HepG2 (cell line): ENCODE measurements around the gene GADD45GIP1. TPM values are rescaled to one million over a fixed set of nuclear protein-coding genes. Genes with fewer than 3 reads are reported as not detected.

Experiments
- BRCA1 ChIP-seq: sonication (generic); formaldehyde crosslinking; IDR thresholded peaks from 2 replicates; pipeline ENCODE4 v1.4.0; 2020; ENCODE audit warnings: missing genetic modification reagents
- EP300 ChIP-seq, 3 experiments: sonication (generic) in 1 of 3; formaldehyde crosslinking in 1 of 3; IDR thresholded peaks; 2 replicates each; pipeline versions ENCODE4 v1.5.1 to v1.6.1; 2011 to 2020; ENCODE audit warnings: low read depth in 2 of 3, low read length in 2 of 3, borderline replicate concordance in 1 of 3, improper control_type of control experiment in 1 of 3, mild to moderate bottlenecking in 1 of 3, missing genetic modification reagents in 1 of 3, moderate library complexity in 1 of 3
- FOXK1 ChIP-seq: sonication (generic); formaldehyde crosslinking; IDR thresholded peaks from 2 replicates; pipeline ENCODE4 v1.4.0; 2020; ENCODE audit warnings: low read depth, missing genetic modification reagents, borderline replicate concordance
- HIC2 ChIP-seq: sonication (generic); formaldehyde crosslinking; IDR thresholded peaks from 2 replicates; pipeline ENCODE4 v1.9.0; 2022; ENCODE audit warnings: low read depth, missing genetic modification reagents
- JUNB ChIP-seq: sonication (generic); formaldehyde crosslinking; IDR thresholded peaks from 2 replicates; pipeline ENCODE4 v1.8.0; 2022; ENCODE audit warnings: missing genetic modification reagents, mild to moderate bottlenecking, borderline replicate concordance
- MAF1 ChIP-seq: sonication (generic); formaldehyde crosslinking; IDR thresholded peaks from 2 replicates; pipeline ENCODE4 v1.5.0; 2020; ENCODE audit warnings: missing genetic modification reagents, borderline replicate concordance
- MBD4 ChIP-seq: IDR thresholded peaks from 2 replicates; pipeline ENCODE4 v1.6.1; 2012; ENCODE audit warnings: low read length, inconsistent platforms, borderline replicate concordance
- MIER3 ChIP-seq: IDR thresholded peaks from 2 replicates; pipeline ENCODE4 v1.6.1; 2016; ENCODE audit warnings: missing compliant biosample characterization, borderline replicate concordance
- NFE2L1 ChIP-seq: sonication (generic); formaldehyde crosslinking; IDR thresholded peaks from 2 replicates; pipeline ENCODE4 v1.4.0; 2020; ENCODE audit warnings: missing genetic modification reagents, mild to moderate bottlenecking, borderline replicate concordance
- NRL ChIP-seq: sonication (generic); formaldehyde crosslinking; IDR thresholded peaks from 2 replicates; pipeline ENCODE4 v1.5.0; 2020; ENCODE audit warnings: missing genetic modification reagents, mild to moderate bottlenecking, moderate library complexity, borderline replicate concordance
- RBM39 ChIP-seq: fragments of 200-400 bp; formaldehyde crosslinking; IDR thresholded peaks from one replicate; pipeline ENCODE4 v1.6.1; 2018; ENCODE audit warnings: antibody characterized with exemption, mild to moderate bottlenecking, low read depth, low read length; ENCODE audit not compliant: poor library complexity, severe bottlenecking
- SNAPC2 ChIP-seq: sonication (generic); formaldehyde crosslinking; IDR thresholded peaks from 2 replicates; pipeline ENCODE4 v1.8.1; 2022; ENCODE audit warnings: mild to moderate bottlenecking, missing genetic modification reagents
- TCF7L2 ChIP-seq: IDR thresholded peaks from 2 replicates; pipeline ENCODE4 v1.6.1; 2011; ENCODE audit warnings: mild to moderate bottlenecking, low read depth, low read length, moderate library complexity
- ZMYM4 ChIP-seq: sonication (generic); formaldehyde crosslinking; IDR thresholded peaks from 2 replicates; pipeline ENCODE4 v1.8.1; 2023; ENCODE audit warnings: mild to moderate bottlenecking, missing genetic modification reagents
- ZNF121 ChIP-seq: sonication (generic); formaldehyde crosslinking; IDR thresholded peaks from 2 replicates; pipeline ENCODE4 v1.5.0; 2020; ENCODE audit warnings: mild to moderate bottlenecking, missing genetic modification reagents
- ZNF577 ChIP-seq: sonication (generic); formaldehyde crosslinking; IDR thresholded peaks from 2 replicates; pipeline ENCODE4 v1.4.0; 2020; ENCODE audit warnings: mild to moderate bottlenecking, low read depth, missing genetic modification reagents, borderline replicate concordance
- ZNF713 ChIP-seq: sonication (generic); formaldehyde crosslinking; IDR thresholded peaks from 2 replicates; pipeline ENCODE4 v1.4.0; 2020; ENCODE audit warnings: mild to moderate bottlenecking, missing genetic modification reagents
- ZNF776 ChIP-seq: sonication (generic); formaldehyde crosslinking; IDR thresholded peaks from 2 replicates; pipeline ENCODE4 v1.4.0; 2020; ENCODE audit warnings: mild to moderate bottlenecking, missing genetic modification reagents
- polyA plus RNA-seq, 8 experiments: library from polyadenylated mRNA; depleted of rRNA in 3 of 8; stranded (reverse) in 7 of 8; unstranded in 1 of 8; fragments of >200 nt; fragmentation: Illumina TruSeq in 4 of 8; extraction: Trizol in 4 of 8; gene quantifications; 2 replicates each; pipeline versions ENCODE4 v1.2.1 to v1.2.3, GENCODE V29; 2011 to 2016; ENCODE audit warnings: low read depth in 4 of 8, missing spikeins in 1 of 8, mixed read lengths in 1 of 8; ENCODE audit not compliant: insufficient read depth in 1 of 8
- total RNA-seq, 5 experiments: library from RNA; depleted of rRNA; stranded (reverse); fragments of >200 nt; fragmentation: Illumina TruSeq; extraction: Trizol; gene quantifications; 2 replicates each; pipeline ENCODE4 v1.2.3, GENCODE V29; 2016; ENCODE audit warnings: low read depth in 1 of 5
- TF ChIP-seq, protein P1 (sequence below): sonication (generic); formaldehyde crosslinking; IDR thresholded peaks from 2 replicates; pipeline ENCODE4 v1.8.0; 2022; ENCODE audit warnings: missing genetic modification reagents, mild to moderate bottlenecking, borderline replicate concordance
- TF ChIP-seq, protein P2 (sequence below): sonication (generic); formaldehyde crosslinking; IDR thresholded peaks from 2 replicates; pipeline ENCODE4 v1.4.0; 2020; ENCODE audit warnings: low read depth, mild to moderate bottlenecking, missing genetic modification reagents
- TF ChIP-seq, protein P3 (sequence below): conservative IDR thresholded peaks from 2 replicates; pipeline ENCODE4 v1.6.1; 2018; ENCODE audit warnings: missing genetic modification reagents

Gene GADD45GIP1
- total and polyA plus RNA-seq, 2 of the 13 experiments (the other 11 are each of a cell fraction or from before 2014, with no cell fraction given), result 24.6 to 30.7 TPM

- TF ChIP-seq ZNF776 (no peak), SNAPC2 (CRISPR knock-in tag) (no peak), EP300 (IDR thresholded peaks at IDR 0.05; ENCODE audit: low read depth in 2 of 2, low read length in 2 of 2) (0 out of 4 replicates have a peak, but pooled peaks of 1 of the 2 experiments have one; percentile 32), EP300 (CRISPR knock-in tag; IDR thresholded peaks at IDR 0.05; ENCODE audit: borderline replicate concordance) (no peak), ZNF713 (CRISPR knock-in tag) (peak; percentile 69; the same call in 1 of the 2 replicates), ZNF121 (CRISPR knock-in tag) (no peak), FOXK1 (CRISPR knock-in tag) (peak; percentile 58; the same call in 1 of the 2 replicates), TCF7L2 (no peak), HIC2 (CRISPR knock-in tag) (no peak), NFE2L1 (CRISPR knock-in tag) (no peak), JUNB (peak; percentile 74), ZNF577 (CRISPR knock-in tag) (no peak), RBM39 (no peak), ZMYM4 (CRISPR knock-in tag) (no peak), NRL (0 out of 2 replicates have a peak, but pooled peaks have one; percentile 63), BRCA1 (CRISPR knock-in tag) (no peak), MAF1 (CRISPR knock-in tag) (no peak), MIER3 (no peak), MBD4 (no peak)
- TF ChIP-seq, protein P1, sequence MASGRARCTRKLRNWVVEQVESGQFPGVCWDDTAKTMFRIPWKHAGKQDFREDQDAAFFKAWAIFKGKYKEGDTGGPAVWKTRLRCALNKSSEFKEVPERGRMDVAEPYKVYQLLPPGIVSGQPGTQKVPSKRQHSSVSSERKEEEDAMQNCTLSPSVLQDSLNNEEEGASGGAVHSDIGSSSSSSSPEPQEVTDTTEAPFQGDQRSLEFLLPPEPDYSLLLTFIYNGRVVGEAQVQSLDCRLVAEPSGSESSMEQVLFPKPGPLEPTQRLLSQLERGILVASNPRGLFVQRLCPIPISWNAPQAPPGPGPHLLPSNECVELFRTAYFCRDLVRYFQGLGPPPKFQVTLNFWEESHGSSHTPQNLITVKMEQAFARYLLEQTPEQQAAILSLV (CRISPR knock-in tag), result peak; percentile 65; the same call in 1 of the 2 replicates
- TF ChIP-seq, protein P2, sequence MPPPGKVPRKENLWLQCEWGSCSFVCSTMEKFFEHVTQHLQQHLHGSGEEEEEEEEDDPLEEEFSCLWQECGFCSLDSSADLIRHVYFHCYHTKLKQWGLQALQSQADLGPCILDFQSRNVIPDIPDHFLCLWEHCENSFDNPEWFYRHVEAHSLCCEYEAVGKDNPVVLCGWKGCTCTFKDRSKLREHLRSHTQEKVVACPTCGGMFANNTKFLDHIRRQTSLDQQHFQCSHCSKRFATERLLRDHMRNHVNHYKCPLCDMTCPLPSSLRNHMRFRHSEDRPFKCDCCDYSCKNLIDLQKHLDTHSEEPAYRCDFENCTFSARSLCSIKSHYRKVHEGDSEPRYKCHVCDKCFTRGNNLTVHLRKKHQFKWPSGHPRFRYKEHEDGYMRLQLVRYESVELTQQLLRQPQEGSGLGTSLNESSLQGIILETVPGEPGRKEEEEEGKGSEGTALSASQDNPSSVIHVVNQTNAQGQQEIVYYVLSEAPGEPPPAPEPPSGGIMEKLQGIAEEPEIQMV (CRISPR knock-in tag), result peak; percentile 75; the same call in 1 of the 2 replicates
- TF ChIP-seq, protein P3, sequence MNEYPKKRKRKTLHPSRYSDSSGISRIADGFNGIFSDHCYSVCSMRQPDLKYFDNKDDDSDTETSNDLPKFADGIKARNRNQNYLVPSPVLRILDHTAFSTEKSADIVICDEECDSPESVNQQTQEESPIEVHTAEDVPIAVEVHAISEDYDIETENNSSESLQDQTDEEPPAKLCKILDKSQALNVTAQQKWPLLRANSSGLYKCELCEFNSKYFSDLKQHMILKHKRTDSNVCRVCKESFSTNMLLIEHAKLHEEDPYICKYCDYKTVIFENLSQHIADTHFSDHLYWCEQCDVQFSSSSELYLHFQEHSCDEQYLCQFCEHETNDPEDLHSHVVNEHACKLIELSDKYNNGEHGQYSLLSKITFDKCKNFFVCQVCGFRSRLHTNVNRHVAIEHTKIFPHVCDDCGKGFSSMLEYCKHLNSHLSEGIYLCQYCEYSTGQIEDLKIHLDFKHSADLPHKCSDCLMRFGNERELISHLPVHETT, result no peak
These were observed 28.2 kb upstream of the GADD45GIP1 start (continued) for GRCh38 chr19:12985049-12985776.
